Right atrium auricular region (tissue), 2 donors: ENCODE measurements around the gene PCNX4. TPM values are rescaled to one million over a fixed set of nuclear protein-coding genes. Genes with fewer than 3 reads are reported as not detected.

Experiments used
- DNase-seq: peaks from one replicate; pipeline ENCODE4 v3.0.0-alpha.2; 2019; ENCODE audit warnings: low spot score
- H3K27ac ChIP-seq, 2 donors: fragments of 200-600 bp; sonication (generic); 1 replicate in 1 of 2; 2 replicates in 1 of 2; pipeline ENCODE4 v1.5.1; 2016 to 2019
- H3K27me3 ChIP-seq, 2 donors: fragments of 200-600 bp; sonication (generic); one replicate each; pipeline versions ENCODE4 v1.5.1 to v1.6.0; 2017 to 2019
- H3K36me3 ChIP-seq: fragments of 200-600 bp; sonication (generic); one replicate; pipeline ENCODE4 v1.5.1; 2016
- H3K4me1 ChIP-seq, 2 donors: fragments of 200-600 bp; sonication (generic); one replicate each; pipeline versions ENCODE4 v1.5.1 to v1.6.0; 2017 to 2019
- H3K4me3 ChIP-seq, 2 donors: fragments of 200-600 bp; sonication (generic); 1 replicate in 1 of 2; 2 replicates in 1 of 2; pipeline ENCODE4 v1.5.1; 2017 to 2019; ENCODE audit warnings: mild to moderate bottlenecking in 1 of 2, moderate library complexity in 1 of 2
- H3K9me3 ChIP-seq, 2 donors: fragments of 200-600 bp; sonication (generic); one replicate each; pipeline ENCODE4 v1.5.1; 2019
- total RNA-seq, 2 donors: library from RNA; depleted of rRNA; stranded (reverse); fragments of >200 nt; gene quantifications; one replicate each; pipeline ENCODE4 v1.1.0, GENCODE V29; 2016
- TF ChIP-seq, protein P1 (sequence below), 2 donors: fragments of 200-600 bp; sonication (generic); IDR thresholded peaks; one replicate each; pipeline ENCODE4 v1.5.1; 2019; ENCODE audit warnings: antibody characterized with exemption in 2 of 2

PCNX4 gene
- total RNA-seq, 2 donors from 2014 or later: 63.2 to 65.0 TPM

DNA sequence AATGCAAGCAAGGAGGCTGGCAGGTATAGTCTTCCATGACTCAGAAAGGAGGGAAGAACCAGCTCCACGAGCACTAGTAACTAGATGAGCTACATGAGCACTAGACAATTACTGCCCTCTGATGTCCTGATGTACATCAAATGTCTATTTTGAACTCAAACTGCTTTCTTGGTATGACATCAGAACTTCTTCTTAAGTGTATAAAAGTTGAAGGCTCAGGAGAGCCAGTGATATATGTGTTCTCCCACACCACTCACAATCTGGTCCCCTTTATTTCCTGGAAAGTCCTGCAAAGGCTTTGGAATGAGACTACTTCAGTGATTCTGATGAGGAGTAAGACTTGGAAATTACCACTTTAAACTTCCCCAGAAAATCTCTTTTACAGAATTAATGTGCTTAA is 92.0 kb downstream of the PCNX4 start:
- Histone ChIP-seq H3K27me3 (no peaks in the 10 kb centered on the region), H3K4me1 (peaks cover 0 to 5% of the 10 kb centered on the region in 2 donors), H3K4me3 (peak overlapping the region; percentile 33 to 44), H3K27ac (peak overlapping the region; percentile 38 to 55), H3K9me3 (peaks cover 0 to 5% of the 10 kb centered on the region in 2 donors), H3K36me3 (no peaks in the 10 kb centered on the region)
- TF ChIP-seq, protein P1, sequence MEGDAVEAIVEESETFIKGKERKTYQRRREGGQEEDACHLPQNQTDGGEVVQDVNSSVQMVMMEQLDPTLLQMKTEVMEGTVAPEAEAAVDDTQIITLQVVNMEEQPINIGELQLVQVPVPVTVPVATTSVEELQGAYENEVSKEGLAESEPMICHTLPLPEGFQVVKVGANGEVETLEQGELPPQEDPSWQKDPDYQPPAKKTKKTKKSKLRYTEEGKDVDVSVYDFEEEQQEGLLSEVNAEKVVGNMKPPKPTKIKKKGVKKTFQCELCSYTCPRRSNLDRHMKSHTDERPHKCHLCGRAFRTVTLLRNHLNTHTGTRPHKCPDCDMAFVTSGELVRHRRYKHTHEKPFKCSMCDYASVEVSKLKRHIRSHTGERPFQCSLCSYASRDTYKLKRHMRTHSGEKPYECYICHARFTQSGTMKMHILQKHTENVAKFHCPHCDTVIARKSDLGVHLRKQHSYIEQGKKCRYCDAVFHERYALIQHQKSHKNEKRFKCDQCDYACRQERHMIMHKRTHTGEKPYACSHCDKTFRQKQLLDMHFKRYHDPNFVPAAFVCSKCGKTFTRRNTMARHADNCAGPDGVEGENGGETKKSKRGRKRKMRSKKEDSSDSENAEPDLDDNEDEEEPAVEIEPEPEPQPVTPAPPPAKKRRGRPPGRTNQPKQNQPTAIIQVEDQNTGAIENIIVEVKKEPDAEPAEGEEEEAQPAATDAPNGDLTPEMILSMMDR (IDR thresholded peaks at IDR 0.05): no peak
- DNase-seq: no peak

DNA sequence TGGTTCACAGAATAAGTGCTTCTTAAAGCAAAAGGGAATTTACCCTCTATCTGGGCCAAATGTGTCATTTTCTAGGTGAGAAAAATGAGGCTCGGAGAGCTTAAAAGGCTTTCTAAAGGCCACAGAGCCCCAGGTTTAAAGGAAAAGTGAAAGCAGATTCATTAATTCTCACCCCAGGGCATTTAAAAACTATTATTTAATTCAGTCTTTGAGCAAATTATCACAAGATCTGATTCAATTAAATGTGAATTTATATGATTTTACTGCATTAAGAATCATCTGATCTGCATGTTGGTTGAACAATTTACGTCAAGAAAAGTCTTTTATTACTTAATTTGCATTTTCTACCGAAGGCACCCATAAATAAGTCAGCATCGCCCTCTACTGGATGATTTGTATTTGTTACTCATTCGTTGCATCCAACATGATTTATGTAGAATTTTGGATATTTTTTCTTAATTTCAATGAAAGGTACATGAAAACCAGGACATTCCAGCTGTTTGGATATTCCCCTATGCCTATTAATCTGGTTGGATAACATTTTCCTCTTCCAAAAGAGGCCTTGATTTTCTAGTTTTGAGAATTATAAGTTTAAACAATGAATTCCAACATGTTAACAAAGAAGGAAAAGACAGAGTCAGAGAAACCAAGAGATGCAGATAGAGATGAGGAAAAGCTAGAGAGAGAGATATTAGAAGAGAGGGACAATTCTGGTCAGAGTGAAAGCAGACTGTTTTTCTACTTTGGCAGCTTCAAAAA is 92.6 kb downstream of the PCNX4 start:
- no peak for DNase-seq
- Histone ChIP-seq H3K4me3 (peak overlapping the region; percentile 33 to 44), H3K27ac (peak overlapping the region; percentile 38 to 55), H3K4me1 (peaks cover 0 to 5% of the 10 kb centered on the region in 2 donors), H3K27me3 (no peaks in the 10 kb centered on the region), H3K36me3 (no peaks in the 10 kb centered on the region), H3K9me3 (peaks cover 0 to 5% of the 10 kb centered on the region in 2 donors)
- TF ChIP-seq, protein P1 (IDR thresholded peaks at IDR 0.05): peak; percentile 67 to 81

GRCh38 chr14:60184905-60185555 is 93.3 kb downstream of the PCNX4 start:
- H3K27me3 ChIP-seq: no peaks in the 10 kb centered on the region
- no peak for DNase-seq
- H3K4me1 ChIP-seq: peaks cover 0 to 5% of the 10 kb centered on the region in 2 donors
- H3K9me3 ChIP-seq: peaks cover 0 to 3% of the 10 kb centered on the region in 2 donors
- H3K36me3 ChIP-seq: no peaks in the 10 kb centered on the region
- no peak overlapping the region for H3K4me3 ChIP-seq
- TF ChIP-seq, protein P1 (IDR thresholded peaks at IDR 0.05): no peak
- no peak overlapping the region for H3K27ac ChIP-seq

DNA sequence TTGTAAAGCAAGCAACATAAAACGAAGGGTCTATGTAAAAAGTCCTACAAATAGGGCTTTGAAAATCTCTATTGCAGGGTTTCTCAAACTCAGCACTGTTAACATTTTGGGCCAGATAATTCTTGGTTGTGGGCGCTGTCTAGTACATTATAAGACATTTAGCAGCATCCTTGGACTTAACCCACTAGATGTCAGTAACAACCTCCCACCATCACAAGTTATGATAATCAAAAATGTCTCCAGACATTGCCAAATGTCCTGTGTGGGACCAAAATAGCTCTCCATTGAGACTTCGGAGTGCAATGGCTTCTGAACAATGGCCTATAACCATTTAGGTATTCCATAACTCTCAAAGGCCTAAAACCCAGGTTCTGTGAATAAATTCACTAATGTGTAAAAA is 96.4 kb downstream of the PCNX4 start:
- Histone ChIP-seq H3K27ac (no peak overlapping the region), H3K27me3 (no peaks in the 10 kb centered on the region), H3K36me3 (no peaks in the 10 kb centered on the region), H3K9me3 (no peaks in the 10 kb centered on the region), H3K4me3 (no peak overlapping the region), H3K4me1 (peaks cover 0 to 5% of the 10 kb centered on the region in 2 donors)
- TF ChIP-seq, protein P1 (IDR thresholded peaks at IDR 0.05): peak in 1 of 2 donors; percentile 25
- no peak for DNase-seq

DNA sequence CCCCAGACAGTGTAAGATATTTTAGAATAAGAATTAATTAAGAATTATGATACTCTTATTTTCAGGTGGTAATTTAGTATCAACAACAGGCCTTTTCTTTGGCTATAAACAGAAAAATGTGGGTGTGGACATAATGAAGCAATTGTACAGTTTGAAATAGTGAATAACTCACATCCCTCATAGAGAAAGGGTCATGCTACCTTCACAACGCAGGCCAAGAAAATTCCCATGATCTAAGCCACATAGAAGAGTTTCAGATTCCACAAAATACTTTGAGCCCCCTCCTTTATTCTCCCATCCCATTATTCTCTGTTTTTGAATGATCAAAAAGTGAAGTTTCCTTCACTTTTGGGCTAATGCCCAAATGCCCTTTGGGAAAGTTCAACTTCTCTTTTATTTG is 97.0 kb downstream of the PCNX4 start:
- Histone ChIP-seq H3K27me3 (no peaks in the 10 kb centered on the region), H3K4me3 (no peak overlapping the region), H3K27ac (no peak overlapping the region), H3K4me1 (peaks cover 0 to 5% of the 10 kb centered on the region in 2 donors), H3K9me3 (no peaks in the 10 kb centered on the region), H3K36me3 (no peaks in the 10 kb centered on the region)
- DNase-seq: no peak
- TF ChIP-seq, protein P1 (IDR thresholded peaks at IDR 0.05): no peak
